OCI-LY3 (cell line): ENCODE data around the gene IMMT.

ENCODE experiments used
- CTCF ChIP-seq: fragments of 200-600, 300-600 bp; sonication (generic); IDR thresholded peaks from 2 replicates; pipeline ENCODE4 v1.5.1; 2014; ENCODE audit warnings: antibody characterized with exemption, low read length, low read depth
- EZH2phosphoT487 ChIP-seq: fragments of 200-600 bp; shearing (Covaris generic); IDR thresholded peaks from 2 replicates; pipeline ENCODE4 v1.6.1; 2018; ENCODE audit warnings: antibody characterized with exemption, mixed run types, low read depth

- no peak for TF ChIP-seq CTCF
- no peak for TF ChIP-seq EZH2phosphoT487
These were observed 101.0 kb downstream of the IMMT start for GRCh38 chr2:86094229-86094628.
